Breast epithelium (tissue), 3 donors: Measurements from ENCODE around the gene TSR3.

Experiments
- CTCF ChIP-seq, 3 donors: fragments of 450-650 bp; IDR thresholded peaks; one replicate each; pipeline ENCODE4 v1.5.1; 2016 to 2017; ENCODE audit warnings: antibody characterized with exemption in 3 of 3, mild to moderate bottlenecking in 3 of 3, moderate library complexity in 3 of 3
- POLR2A ChIP-seq: fragments of 450-650 bp; IDR thresholded peaks from one replicate; pipeline ENCODE4 v1.6.1; 2016; ENCODE audit warnings: antibody characterized with exemption, mild to moderate bottlenecking, moderate library complexity
- POLR2AphosphoS5 ChIP-seq, 3 donors: sonication (generic); formaldehyde crosslinking; IDR thresholded peaks; one replicate each; pipeline ENCODE4 v1.6.1; 2017; ENCODE audit warnings: antibody characterized with exemption in 3 of 3

DNA sequence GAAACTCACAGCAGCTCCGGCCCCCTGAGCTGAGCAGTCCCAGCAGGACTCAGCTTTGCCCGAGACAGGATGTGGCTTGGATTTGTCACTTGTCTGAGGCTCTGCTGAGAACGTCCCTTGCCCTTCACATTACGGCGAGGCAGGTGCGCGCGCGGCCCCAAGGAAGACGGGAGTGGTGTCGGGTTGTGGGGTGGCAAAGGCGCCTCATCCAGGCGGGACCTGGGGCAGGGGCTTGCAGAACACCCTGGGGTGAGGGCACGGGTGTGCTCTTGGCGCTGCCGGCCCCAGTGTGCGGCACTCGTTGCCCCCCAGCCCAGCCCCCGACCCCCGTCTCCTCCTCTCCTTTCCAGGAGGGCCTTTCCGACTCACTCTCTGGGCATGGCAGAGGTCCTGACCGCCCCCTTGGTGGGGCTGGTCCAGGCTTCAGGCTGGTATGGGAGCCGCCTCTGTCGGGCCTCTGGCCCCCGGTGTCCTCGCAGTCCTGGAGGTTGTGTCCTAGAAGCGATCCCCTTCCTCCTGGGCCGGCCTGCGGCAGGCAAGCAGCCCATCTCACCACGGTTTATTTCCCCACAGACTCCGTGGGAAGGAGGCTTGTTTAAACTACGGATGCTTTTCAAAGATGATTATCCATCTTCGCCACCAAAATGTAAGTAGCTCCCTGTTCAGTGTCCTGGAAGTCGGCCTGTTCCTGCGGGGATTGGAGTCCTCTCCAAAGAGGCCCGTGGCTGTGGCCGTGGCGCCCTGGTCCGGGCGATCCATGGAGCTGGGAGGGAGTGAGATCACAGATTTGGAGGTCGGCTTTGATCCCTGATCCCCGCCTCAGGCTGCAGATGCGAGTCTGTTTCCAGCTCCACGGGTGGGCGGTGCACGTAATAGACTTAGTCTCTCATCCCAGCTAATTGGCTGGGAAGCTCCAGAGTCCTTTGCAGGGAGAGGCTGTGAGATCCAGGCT lies 36.3 kb downstream of the TSR3 start:
- TF ChIP-seq POLR2AphosphoS5 (IDR thresholded peaks at IDR 0.05) = no peak
- TF ChIP-seq CTCF (IDR thresholded peaks at IDR 0.05) = no peak
- no peak for TF ChIP-seq POLR2A
